ENCODE measurements around the gene OR2T33. TPM values are rescaled to one million over a fixed set of nuclear protein-coding genes. Genes with fewer than 3 reads are reported as not detected.

OR2T33 gene, protein sequence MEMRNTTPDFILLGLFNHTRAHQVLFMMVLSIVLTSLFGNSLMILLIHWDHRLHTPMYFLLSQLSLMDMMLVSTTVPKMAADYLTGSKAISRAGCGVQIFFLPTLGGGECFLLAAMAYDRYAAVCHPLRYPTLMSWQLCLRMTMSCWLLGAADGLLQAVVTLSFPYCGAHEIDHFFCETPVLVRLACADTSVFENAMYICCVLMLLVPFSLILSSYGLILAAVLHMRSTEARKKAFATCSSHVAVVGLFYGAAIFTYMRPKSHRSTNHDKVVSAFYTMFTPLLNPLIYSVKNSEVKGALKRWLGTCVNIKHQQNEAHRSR
- total RNA-seq: not detected in 2 replicates

DNA sequence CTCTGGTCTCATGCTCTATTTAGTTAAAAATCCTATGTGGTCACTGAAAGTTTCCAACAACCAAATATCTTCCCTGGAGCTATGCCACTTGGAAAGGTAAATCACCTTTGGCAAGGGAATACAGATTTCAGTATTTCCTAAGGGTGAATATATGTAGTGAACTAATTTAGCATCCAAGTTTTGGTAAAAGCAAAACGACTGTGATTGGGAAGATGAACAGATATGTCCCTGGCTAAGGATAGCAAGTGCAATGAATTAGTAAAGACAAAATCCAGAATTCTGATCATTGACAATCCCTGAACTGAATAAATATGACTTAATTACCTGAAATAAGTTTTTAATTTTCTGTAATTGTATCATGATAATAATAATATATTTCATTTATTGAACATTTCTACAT, at the start of gene OR2T33:
Gene OR2T33 (minus strand): TSS at position 101 of the 400 bp plus-strand sequence. CDS start 4,162 bp downstream, outside the sequence.

GRCh38 chr1:248324468-248324867, 46.7 kb upstream of the OR2T33 start, which contains the start of gene OR2M7:
Gene OR2M7, minus strand, starts transcription at chr1:248324568. Its CDS starts 0 bp downstream, at chr1:248324568.

GRCh38 chr1:248303324-248303723, 25.5 kb upstream of the OR2T33 start, which contains the start of gene OR2T12:
Gene OR2T12, minus strand, starts transcription at chr1:248303424. Its CDS starts 7,846 bp downstream, at chr1:248295578.

GRCh38 chr1:248231117-248231516, 46.7 kb downstream of the OR2T33 start, which contains the start of gene OR2M4:
Gene OR2M4, plus strand, starts transcription at chr1:248231417. Its CDS starts 7,512 bp downstream, at chr1:248238929.

Other genes with a start within 250 kb of the OR2T33 start
- gene OR2L2, start 247.9 kb downstream of the OR2T33 start, total RNA-seq: not detected in 2 replicates
- gene OR2L3, start 231.1 kb downstream of the OR2T33 start, total RNA-seq: not detected in 2 replicates
- not detected in 2 replicates for gene OR2L13, start 182.8 kb downstream of the OR2T33 start, total RNA-seq
- not detected in 2 replicates for gene OR2M5, start 132.8 kb downstream of the OR2T33 start, total RNA-seq
- not detected in 2 replicates for gene OR2M2, start 103.2 kb downstream of the OR2T33 start, total RNA-seq
- gene OR2M3, start 80.7 kb downstream of the OR2T33 start, total RNA-seq: not detected in 2 replicates
- gene OR2M4, start 46.6 kb downstream of the OR2T33 start, total RNA-seq: not detected in 2 replicates
- not detected in 2 replicates for gene OR2T12, start 25.4 kb upstream of the OR2T33 start, total RNA-seq
- not detected in 2 replicates for gene OR2M7, start 46.6 kb upstream of the OR2T33 start, total RNA-seq
- not detected in 2 replicates for gene OR14C36, start 70.8 kb upstream of the OR2T33 start, total RNA-seq
- not detected in 2 replicates for gene OR2T4, start 83.7 kb upstream of the OR2T33 start, total RNA-seq
- gene OR2T6, start 97.8 kb upstream of the OR2T33 start, total RNA-seq: not detected in 2 replicates
- not detected in 2 replicates for gene OR2T1, start 125.1 kb upstream of the OR2T33 start, total RNA-seq
- gene OR2T2, start 167.7 kb upstream of the OR2T33 start, total RNA-seq: not detected in 2 replicates
- not detected in 2 replicates for gene OR2T3, start 195.4 kb upstream of the OR2T33 start, total RNA-seq
- gene OR2T5, start 210.6 kb upstream of the OR2T33 start, total RNA-seq: not detected in 2 replicates
- gene OR2G6, start 230.1 kb upstream of the OR2T33 start, total RNA-seq: not detected in 2 replicates

Data from smooth muscle cell of the pulmonary artery (primary cell).